Stimulated activated CD4-positive, alpha-beta T cell treated with anti-CD3 and anti-CD28 coated beads, Interleukin-12 subunit alpha, Interleukin-12 subunit beta, amount 100 ng/mL, for 48 hours (primary cell): ENCODE measurements around the gene LETMD1.
"Not testable (repeated sequence)": the region's sequence is repeated elsewhere in the genome, so short reads cannot be mapped to it uniquely, and the experiment has no call there.

Source experiments
- DNase-seq, 3 donors: peaks; one replicate each; pipeline ENCODE4 v3.0.0-alpha.2; 2020; ENCODE audit warnings: low read depth in 2 of 3, low spot score in 1 of 3

LETMD1 gene

GRCh38 chr12:51047655-51048540 lies at the start of gene LETMD1:
TSS of gene LETMD1 (plus strand) at chr12:51048327. CDS start at chr12:51048357, 30 bp downstream.
- peak; percentile 80 to 88 (median 82) for DNase-seq

- DNase-seq, result no peak
These were observed 49.0 kb upstream of the LETMD1 start for GRCh38 chr12:50999093-50999492.

- DNase-seq, result no peak
These were observed 47.9 kb upstream of the LETMD1 start for GRCh38 chr12:51000245-51000644.

GRCh38 chr12:51001799-51002198 lies 46.3 kb upstream of the LETMD1 start:
- no peak for DNase-seq

- no peak for DNase-seq
These were observed 43.6 kb upstream of the LETMD1 start for GRCh38 chr12:51004504-51004903.

GRCh38 chr12:51005030-51005429 lies 43.1 kb upstream of the LETMD1 start:
- DNase-seq, result no peak

GRCh38 chr12:51005671-51006070 lies 42.5 kb upstream of the LETMD1 start:
- DNase-seq, result no peak

GRCh38 chr12:51008329-51009055 lies 39.6 kb upstream of the LETMD1 start:
- DNase-seq, result no peak

GRCh38 chr12:51009056-51009440 lies 39.1 kb upstream of the LETMD1 start:
- peak in 1 of 3 donors; percentile 31 for DNase-seq

GRCh38 chr12:51011955-51012354 lies 36.2 kb upstream of the LETMD1 start:
- DNase-seq, result no peak

- DNase-seq, result no peak
These were observed 35.4 kb upstream of the LETMD1 start for GRCh38 chr12:51012570-51013236.

- DNase-seq, result no peak
These were observed 34.7 kb upstream of the LETMD1 start for GRCh38 chr12:51013441-51013840.

- not testable (repeated sequence) for DNase-seq
These were observed 33.7 kb upstream of the LETMD1 start for GRCh38 chr12:51014467-51014866.

GRCh38 chr12:51017452-51017851 lies 30.7 kb upstream of the LETMD1 start:
- DNase-seq, result no peak

GRCh38 chr12:51018956-51019355 lies 29.2 kb upstream of the LETMD1 start:
- no peak for DNase-seq

- DNase-seq, result no peak
These were observed 28.2 kb upstream of the LETMD1 start for GRCh38 chr12:51019927-51020326.

GRCh38 chr12:51020448-51021182 lies 27.5 kb upstream of the LETMD1 start:
- DNase-seq, result no peak

GRCh38 chr12:51021694-51022093 lies 26.4 kb upstream of the LETMD1 start:
- no peak for DNase-seq

GRCh38 chr12:51023625-51024382 lies 24.3 kb upstream of the LETMD1 start:
- DNase-seq, result no peak

- no peak for DNase-seq
These were observed 22.7 kb upstream of the LETMD1 start for GRCh38 chr12:51025338-51025835.
